Measurements from ENCODE around the gene RPS21.

The RPS21 gene

GRCh38 chr20:62374331-62375152 lies 12.4 kb upstream of the RPS21 start:
- no peak overlapping the region for H3K27ac ChIP-seq
- H3K4me3 ChIP-seq (ENCODE audit: low read depth, low read length): no peak overlapping the region
- TF ChIP-seq, protein P1, sequence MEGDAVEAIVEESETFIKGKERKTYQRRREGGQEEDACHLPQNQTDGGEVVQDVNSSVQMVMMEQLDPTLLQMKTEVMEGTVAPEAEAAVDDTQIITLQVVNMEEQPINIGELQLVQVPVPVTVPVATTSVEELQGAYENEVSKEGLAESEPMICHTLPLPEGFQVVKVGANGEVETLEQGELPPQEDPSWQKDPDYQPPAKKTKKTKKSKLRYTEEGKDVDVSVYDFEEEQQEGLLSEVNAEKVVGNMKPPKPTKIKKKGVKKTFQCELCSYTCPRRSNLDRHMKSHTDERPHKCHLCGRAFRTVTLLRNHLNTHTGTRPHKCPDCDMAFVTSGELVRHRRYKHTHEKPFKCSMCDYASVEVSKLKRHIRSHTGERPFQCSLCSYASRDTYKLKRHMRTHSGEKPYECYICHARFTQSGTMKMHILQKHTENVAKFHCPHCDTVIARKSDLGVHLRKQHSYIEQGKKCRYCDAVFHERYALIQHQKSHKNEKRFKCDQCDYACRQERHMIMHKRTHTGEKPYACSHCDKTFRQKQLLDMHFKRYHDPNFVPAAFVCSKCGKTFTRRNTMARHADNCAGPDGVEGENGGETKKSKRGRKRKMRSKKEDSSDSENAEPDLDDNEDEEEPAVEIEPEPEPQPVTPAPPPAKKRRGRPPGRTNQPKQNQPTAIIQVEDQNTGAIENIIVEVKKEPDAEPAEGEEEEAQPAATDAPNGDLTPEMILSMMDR (IDR thresholded peaks at IDR 0.05; ENCODE audit: low read depth, low read length): no peak
- DNase-seq: no peak
- H3K36me3 ChIP-seq: no peaks in the 10 kb centered on the region
- H3K9me3 ChIP-seq (ENCODE audit: severe bottlenecking): peaks cover 3% of the 10 kb centered on the region
- H3K27me3 ChIP-seq (ENCODE audit: insufficient read depth, low read depth, severe bottlenecking): no peaks in the 10 kb centered on the region

DNA sequence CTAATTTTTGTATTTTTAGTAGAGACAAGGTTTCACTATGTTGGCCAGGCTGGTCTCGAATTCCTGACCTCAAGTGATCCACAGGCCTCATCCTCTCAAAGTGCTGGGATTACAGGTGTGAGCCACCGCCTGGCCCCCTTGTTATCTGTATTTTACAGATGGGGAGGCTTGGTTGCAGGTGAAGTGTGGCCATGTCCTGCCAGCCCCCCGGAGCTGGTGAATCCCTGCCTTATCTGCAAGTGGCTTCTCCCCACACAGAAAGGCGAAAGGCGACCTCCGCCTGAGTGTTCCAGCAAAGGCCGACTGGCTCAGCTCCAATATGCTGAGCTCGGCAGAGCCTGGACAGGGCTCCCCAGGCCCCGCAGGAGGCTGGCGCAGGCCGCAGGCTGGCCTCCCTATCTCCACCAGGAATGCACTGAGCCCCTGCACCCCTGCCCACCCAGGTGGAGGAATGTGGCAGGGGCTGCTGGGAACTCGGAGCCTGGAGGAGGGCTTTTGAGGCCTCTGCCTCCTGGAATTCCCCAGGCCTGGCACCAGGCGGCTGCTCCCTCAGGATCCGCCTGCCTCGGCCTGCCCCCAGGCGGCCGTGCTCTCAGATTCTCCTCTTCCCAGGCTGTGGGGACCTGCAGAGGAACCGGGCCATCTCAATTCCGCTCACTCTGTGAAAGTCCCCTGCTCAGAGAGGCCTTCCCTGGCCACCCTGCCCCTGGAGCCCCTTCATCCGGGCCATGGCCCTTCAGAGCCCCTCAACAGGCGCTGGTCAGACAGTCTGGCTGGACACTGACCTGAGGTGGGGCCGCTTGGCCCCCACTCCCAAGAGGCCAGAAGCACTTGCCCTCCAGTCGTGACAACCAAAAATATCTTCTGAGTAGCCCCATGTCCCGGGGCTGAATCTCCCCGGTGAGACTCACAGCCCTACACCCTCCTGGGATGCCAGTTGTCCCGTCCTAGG lies 10.5 kb upstream of the RPS21 start:
- DNase-seq: peak; percentile 71

DNA sequence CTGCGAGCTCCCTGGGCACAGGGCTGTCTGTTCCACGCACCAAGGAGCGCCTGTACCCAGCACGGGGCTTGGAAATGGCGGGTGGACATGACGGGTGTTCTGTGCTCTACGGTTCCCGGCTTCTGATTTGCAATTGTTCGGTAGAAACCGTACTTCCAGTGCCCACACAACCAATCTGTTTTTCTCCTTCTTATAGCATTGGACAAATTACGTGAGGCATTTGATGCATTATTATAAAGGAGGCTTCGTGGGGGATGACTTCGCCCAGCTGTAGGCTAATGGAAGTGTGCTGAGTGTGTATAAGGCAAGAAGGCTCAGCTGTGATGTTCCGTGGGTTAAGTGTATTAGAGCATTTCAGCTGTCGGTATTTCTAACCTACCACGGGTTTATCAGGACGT lies 9.8 kb upstream of the RPS21 start:
- H3K4me3 ChIP-seq (ENCODE audit: low read depth, low read length): no peak overlapping the region
- no peak overlapping the region for H3K27ac ChIP-seq
- H3K9me3 ChIP-seq (ENCODE audit: severe bottlenecking): peaks cover 3% of the 10 kb centered on the region
- H3K27me3 ChIP-seq (ENCODE audit: insufficient read depth, low read depth, severe bottlenecking): no peaks in the 10 kb centered on the region
- TF ChIP-seq, protein P1 (IDR thresholded peaks at IDR 0.05; ENCODE audit: low read depth, low read length): no peak
- peaks cover 2% of the 10 kb centered on the region; the same call in 1 of the 2 replicates for H3K36me3 ChIP-seq
- DNase-seq: no peak

More for the DNA sequence above, 10.5 kb upstream of the RPS21 start:
- peaks cover 3% of the 10 kb centered on the region for H3K9me3 ChIP-seq (ENCODE audit: severe bottlenecking)
- no peak overlapping the region for H3K4me3 ChIP-seq (ENCODE audit: low read depth, low read length)
- 0 out of 2 replicates have a peak overlapping the region, but pooled peaks have one; percentile 37 for H3K27ac ChIP-seq
- no peaks in the 10 kb centered on the region for H3K27me3 ChIP-seq (ENCODE audit: insufficient read depth, low read depth, severe bottlenecking)
- no peaks in the 10 kb centered on the region for H3K36me3 ChIP-seq
- TF ChIP-seq, protein P1 (IDR thresholded peaks at IDR 0.05; ENCODE audit: low read depth, low read length): peak; percentile 69

DNA sequence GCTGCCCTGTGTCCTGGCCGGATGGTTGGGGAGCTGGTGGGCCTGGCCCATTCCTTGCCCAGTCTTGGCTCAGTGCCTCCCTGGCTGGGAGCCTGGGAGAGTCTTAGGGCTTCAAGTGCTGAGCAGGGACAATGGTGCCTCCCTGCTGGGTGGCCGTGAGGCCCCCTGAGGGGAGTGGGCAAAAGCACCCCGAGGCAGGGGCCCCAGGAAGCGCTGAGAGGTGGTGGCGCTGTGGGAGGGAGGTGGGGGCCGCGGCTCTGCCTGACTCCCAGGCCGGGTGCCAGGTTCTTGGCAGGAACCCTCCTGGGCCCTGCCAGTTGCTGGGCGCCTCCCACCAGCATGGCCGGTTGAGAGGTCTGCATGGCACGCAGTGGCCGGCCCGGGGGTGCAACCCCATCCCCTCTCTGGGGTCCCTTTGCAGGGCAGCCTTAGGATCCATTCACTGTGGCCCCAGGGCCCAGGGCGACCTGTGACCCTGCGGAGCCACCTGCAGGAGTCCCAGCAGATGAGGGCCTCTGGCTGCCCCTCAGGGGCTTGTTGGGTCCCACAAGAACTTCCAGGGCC lies 9.2 kb upstream of the RPS21 start:
- no peaks in the 10 kb centered on the region for H3K27me3 ChIP-seq (ENCODE audit: insufficient read depth, low read depth, severe bottlenecking)
- H3K27ac ChIP-seq: no peak overlapping the region
- peaks cover 2% of the 10 kb centered on the region; the same call in 1 of the 2 replicates for H3K36me3 ChIP-seq
- no peak for DNase-seq
- H3K4me3 ChIP-seq (ENCODE audit: low read depth, low read length): no peak overlapping the region
- H3K9me3 ChIP-seq (ENCODE audit: severe bottlenecking): peaks cover 3% of the 10 kb centered on the region
- TF ChIP-seq, protein P1 (IDR thresholded peaks at IDR 0.05; ENCODE audit: low read depth, low read length): no peak

DNA sequence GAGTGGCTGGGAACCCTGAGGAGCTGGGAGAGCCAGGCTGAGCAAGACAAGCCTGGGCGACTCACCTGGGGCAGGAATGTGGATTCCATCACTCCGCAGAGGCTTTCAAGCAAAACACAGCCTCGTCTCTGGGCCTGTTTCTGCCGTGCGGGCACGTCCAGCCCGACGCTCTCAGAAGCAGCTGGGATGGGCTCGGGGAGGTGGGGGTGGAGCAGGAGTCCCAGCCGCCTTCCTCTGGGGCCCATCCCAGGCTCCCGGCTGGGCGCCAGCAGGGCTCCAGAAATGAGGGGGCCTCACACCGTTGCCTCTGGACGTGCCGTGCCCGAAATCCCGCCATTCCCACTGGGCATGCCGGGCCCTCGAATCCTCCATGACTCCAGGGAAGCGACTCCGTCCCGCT lies 8.7 kb upstream of the RPS21 start:
- H3K27me3 ChIP-seq (ENCODE audit: insufficient read depth, low read depth, severe bottlenecking): no peaks in the 10 kb centered on the region
- peaks cover 2% of the 10 kb centered on the region; the same call in 1 of the 2 replicates for H3K36me3 ChIP-seq
- no peak overlapping the region for H3K27ac ChIP-seq
- TF ChIP-seq, protein P1 (IDR thresholded peaks at IDR 0.05; ENCODE audit: low read depth, low read length): no peak
- peaks cover 3% of the 10 kb centered on the region for H3K9me3 ChIP-seq (ENCODE audit: severe bottlenecking)
- no peak for DNase-seq
- H3K4me3 ChIP-seq (ENCODE audit: low read depth, low read length): no peak overlapping the region
